HEK293 (cell line): Measurements from ENCODE around the gene C3.

Experiments
- CTCF ChIA-PET: fragments of 350-600 bp; formaldehyde crosslinking; extraction: SDS; loops from one replicate; lab custom pipeline; 2021; ENCODE audit warnings: antibody characterized with exemption; lab: Yijun Ruan, JAX
- POLR2A ChIA-PET: fragments of 300-600 bp; formaldehyde crosslinking; extraction: SDS; loops from one replicate; lab custom pipeline; 2020; ENCODE audit warnings: antibody characterized with exemption, inconsistent platforms; lab: Yijun Ruan, JAX
- H3K27ac ChIP-seq: fragments of 200-500 bp; sonication (Bioruptor generic); 2 replicates; pipeline ENCODE4 v1.5.1; 2014; ENCODE audit warnings: low read depth, low read length, control low read depth, inconsistent platforms; ENCODE audit errors: extremely low read depth
- H3K36me3 ChIP-seq, 2 experiments: fragments of 200-500 bp in 1 of 2; sonication (Bioruptor generic) in 1 of 2; 1 replicate in 1 of 2; 2 replicates in 1 of 2; pipeline ENCODE4 v1.5.1; 2014 to 2017; ENCODE audit warnings: inconsistent platforms in 2 of 2, low read length in 2 of 2; ENCODE audit not compliant: control insufficient read depth in 2 of 2, insufficient read depth in 1 of 2
- H3K4me1 ChIP-seq: fragments of 200-500 bp; sonication (Bioruptor generic); 2 replicates; pipeline ENCODE4 v1.5.1; 2014; ENCODE audit warnings: mild to moderate bottlenecking, low read length, inconsistent platforms; ENCODE audit not compliant: control insufficient read depth, insufficient read depth
- H3K4me3 ChIP-seq: 2 replicates; pipeline ENCODE4 v1.5.1; 2011; ENCODE audit warnings: low read depth, mild to moderate bottlenecking, control low read depth, low read length, moderate library complexity
- H3K9me3 ChIP-seq: fragments of 200-500 bp; sonication (Bioruptor generic); 2 replicates; pipeline ENCODE4 v1.5.1; 2014; ENCODE audit warnings: low read depth, low read length, inconsistent platforms; ENCODE audit not compliant: control insufficient read depth, insufficient read depth
- GLIS1 ChIP-seq: fragments of 450-650 bp; formaldehyde crosslinking; IDR thresholded peaks from 2 replicates; pipeline ENCODE4 v1.5.1; 2016; ENCODE audit warnings: missing biosample characterization, missing genetic modification characterization
- HOXC10 ChIP-seq: sonication (generic); formaldehyde crosslinking; IDR thresholded peaks from 2 replicates; pipeline ENCODE4 v1.8.1; 2023; ENCODE audit warnings: mild to moderate bottlenecking, missing genetic modification reagents
- MYNN ChIP-seq: fragments of 450-650 bp; formaldehyde crosslinking; IDR thresholded peaks from 2 replicates; pipeline ENCODE4 v1.5.1; 2016; ENCODE audit warnings: missing biosample characterization, missing genetic modification characterization, borderline replicate concordance
- REPIN1 ChIP-seq: fragments of 450-650 bp; formaldehyde crosslinking; IDR thresholded peaks from 2 replicates; pipeline ENCODE4 v1.5.1; 2017; ENCODE audit warnings: missing biosample characterization, missing genetic modification characterization, low read depth
- YY1 ChIP-seq: fragments of 450-650 bp; formaldehyde crosslinking; IDR thresholded peaks from 2 replicates; pipeline ENCODE4 v1.5.1; 2018; ENCODE audit warnings: missing biosample characterization, missing genetic modification characterization
- YY2 ChIP-seq: fragments of 450-650 bp; formaldehyde crosslinking; IDR thresholded peaks from 2 replicates; pipeline ENCODE4 v1.5.1; 2016; ENCODE audit warnings: missing biosample characterization, missing genetic modification characterization
- ZBTB21 ChIP-seq: fragments of 450-650 bp; formaldehyde crosslinking; IDR thresholded peaks from 2 replicates; pipeline ENCODE4 v1.5.1; 2017; ENCODE audit warnings: missing biosample characterization, missing genetic modification characterization
- ZBTB7A ChIP-seq: fragments of 450-650 bp; formaldehyde crosslinking; IDR thresholded peaks from 2 replicates; pipeline ENCODE4 v1.5.1; 2016; ENCODE audit warnings: low read depth, missing biosample characterization, missing genetic modification characterization
- ZFHX2 ChIP-seq: fragments of 450-650 bp; formaldehyde crosslinking; conservative IDR thresholded peaks from 2 replicates; pipeline ENCODE4 v1.5.1; 2016; ENCODE audit warnings: missing biosample characterization, missing genetic modification characterization
- ZFP69B ChIP-seq: fragments of 450-650 bp; formaldehyde crosslinking; IDR thresholded peaks from 2 replicates; pipeline ENCODE4 v1.5.1; 2016; ENCODE audit warnings: missing biosample characterization, missing genetic modification characterization
- ZNF132 ChIP-seq: fragments of 450-650 bp; formaldehyde crosslinking; IDR thresholded peaks from 2 replicates; pipeline ENCODE4 v1.5.1; 2017; ENCODE audit warnings: missing biosample characterization, missing genetic modification characterization, borderline replicate concordance
- ZNF311 ChIP-seq: fragments of 450-650 bp; formaldehyde crosslinking; IDR thresholded peaks from 2 replicates; pipeline ENCODE4 v1.5.1; 2017; ENCODE audit warnings: missing biosample characterization, missing genetic modification characterization, borderline replicate concordance
- ZNF621 ChIP-seq: fragments of 450-650 bp; formaldehyde crosslinking; IDR thresholded peaks from 2 replicates; pipeline ENCODE4 v1.5.1; 2017; ENCODE audit warnings: missing biosample characterization, missing genetic modification characterization
- ZNF701 ChIP-seq: fragments of 450-650 bp; formaldehyde crosslinking; IDR thresholded peaks from 2 replicates; pipeline ENCODE4 v1.5.1; 2016; ENCODE audit warnings: missing biosample characterization, missing genetic modification characterization
- TF ChIP-seq, protein P1 (sequence below): fragments of 450-650 bp; formaldehyde crosslinking; conservative IDR thresholded peaks from 2 replicates; pipeline ENCODE4 v1.5.1; 2016; ENCODE audit warnings: low read depth, missing biosample characterization, missing genetic modification characterization
- TF ChIP-seq, protein P2 (sequence below): fragments of 450-650 bp; formaldehyde crosslinking; IDR thresholded peaks from 2 replicates; pipeline ENCODE4 v1.5.1; 2016; ENCODE audit warnings: missing biosample characterization, missing genetic modification characterization
- TF ChIP-seq, protein P3 (sequence below): fragments of 450-650 bp; formaldehyde crosslinking; IDR thresholded peaks from 2 replicates; pipeline ENCODE4 v1.5.1; 2016; ENCODE audit warnings: missing biosample characterization, missing genetic modification characterization
- TF ChIP-seq, protein P4 (sequence below): IDR thresholded peaks from 2 replicates; pipeline ENCODE4 v1.6.1; 2011; ENCODE audit warnings: mild to moderate bottlenecking, low read depth, low read length, borderline replicate concordance

Gene C3

DNA sequence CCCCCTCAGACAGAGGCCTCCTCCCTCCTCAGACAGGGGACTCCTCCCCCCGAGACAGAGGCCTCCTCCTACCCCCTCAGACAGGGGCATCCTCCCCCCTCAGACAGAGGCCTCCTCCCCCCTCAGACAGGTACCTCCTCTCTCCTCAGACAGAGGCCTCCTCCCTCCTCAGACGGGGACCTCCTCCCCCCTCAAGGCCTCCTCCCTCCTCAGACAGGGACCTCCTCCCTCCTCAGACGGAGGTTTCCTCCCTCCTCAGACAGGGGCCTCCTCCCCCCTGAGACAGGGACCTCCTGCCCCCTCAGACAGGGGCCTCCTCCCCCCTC, 13.9 kb downstream of the C3 start (continued):
- TF ChIP-seq, protein P1, sequence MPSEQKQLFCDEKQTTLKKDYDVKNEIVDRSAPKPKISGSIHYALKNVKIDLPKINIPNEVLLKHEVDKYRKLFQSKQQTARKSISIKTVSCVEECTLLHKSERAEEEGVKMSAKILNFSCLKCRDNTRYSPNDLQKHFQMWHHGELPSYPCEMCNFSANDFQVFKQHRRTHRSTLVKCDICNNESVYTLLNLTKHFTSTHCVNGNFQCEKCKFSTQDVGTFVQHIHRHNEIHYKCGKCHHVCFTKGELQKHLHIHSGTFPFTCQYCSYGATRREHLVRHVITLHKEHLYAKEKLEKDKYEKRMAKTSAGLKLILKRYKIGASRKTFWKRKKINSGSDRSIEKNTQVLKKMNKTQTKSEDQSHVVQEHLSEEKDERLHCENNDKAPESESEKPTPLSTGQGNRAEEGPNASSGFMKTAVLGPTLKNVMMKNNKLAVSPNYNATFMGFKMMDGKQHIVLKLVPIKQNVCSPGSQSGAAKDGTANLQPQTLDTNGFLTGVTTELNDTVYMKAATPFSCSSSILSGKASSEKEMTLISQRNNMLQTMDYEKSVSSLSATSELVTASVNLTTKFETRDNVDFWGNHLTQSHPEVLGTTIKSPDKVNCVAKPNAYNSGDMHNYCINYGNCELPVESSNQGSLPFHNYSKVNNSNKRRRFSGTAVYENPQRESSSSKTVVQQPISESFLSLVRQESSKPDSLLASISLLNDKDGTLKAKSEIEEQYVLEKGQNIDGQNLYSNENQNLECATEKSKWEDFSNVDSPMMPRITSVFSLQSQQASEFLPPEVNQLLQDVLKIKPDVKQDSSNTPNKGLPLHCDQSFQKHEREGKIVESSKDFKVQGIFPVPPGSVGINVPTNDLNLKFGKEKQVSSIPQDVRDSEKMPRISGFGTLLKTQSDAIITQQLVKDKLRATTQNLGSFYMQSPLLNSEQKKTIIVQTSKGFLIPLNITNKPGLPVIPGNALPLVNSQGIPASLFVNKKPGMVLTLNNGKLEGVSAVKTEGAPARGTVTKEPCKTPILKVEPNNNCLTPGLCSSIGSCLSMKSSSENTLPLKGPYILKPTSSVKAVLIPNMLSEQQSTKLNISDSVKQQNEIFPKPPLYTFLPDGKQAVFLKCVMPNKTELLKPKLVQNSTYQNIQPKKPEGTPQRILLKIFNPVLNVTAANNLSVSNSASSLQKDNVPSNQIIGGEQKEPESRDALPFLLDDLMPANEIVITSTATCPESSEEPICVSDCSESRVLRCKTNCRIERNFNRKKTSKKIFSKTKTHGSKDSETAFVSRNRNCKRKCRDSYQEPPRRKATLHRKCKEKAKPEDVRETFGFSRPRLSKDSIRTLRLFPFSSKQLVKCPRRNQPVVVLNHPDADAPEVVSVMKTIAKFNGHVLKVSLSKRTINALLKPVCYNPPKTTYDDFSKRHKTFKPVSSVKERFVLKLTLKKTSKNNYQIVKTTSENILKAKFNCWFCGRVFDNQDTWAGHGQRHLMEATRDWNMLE (tag by site-specific recombination): no peak

DNA sequence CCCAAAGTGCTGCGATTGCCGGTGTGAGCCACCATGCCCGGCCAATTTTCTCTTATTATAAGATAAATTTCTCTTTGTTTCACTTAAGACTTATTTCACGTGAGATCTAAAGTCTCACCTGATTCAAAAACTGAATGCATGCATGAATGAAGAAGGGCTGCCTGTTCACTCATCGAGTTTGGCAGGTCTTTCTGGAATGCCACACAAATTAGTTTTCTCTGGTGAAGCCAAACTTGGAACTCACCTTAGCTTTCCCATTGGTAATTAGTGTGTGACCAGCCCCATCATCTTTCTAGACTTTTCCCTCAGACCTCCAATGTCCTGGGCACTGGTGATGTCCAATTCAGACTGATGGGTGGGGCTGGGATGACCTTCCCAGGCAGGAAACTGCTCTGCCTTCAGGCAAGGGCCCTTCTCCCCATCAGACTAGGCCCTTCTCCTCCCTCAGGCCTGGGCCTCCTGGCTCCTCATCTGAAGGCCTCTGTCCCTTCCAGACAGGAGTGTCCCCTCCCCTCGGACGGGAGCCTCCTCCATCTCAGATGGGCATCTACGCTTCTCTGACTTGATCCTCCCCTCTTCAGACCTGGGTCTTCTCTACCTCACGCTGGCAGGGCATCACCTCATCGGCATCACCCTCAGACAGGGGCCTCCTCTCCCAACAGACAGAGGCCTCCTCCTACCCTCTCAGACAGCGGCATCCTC, 14.4 kb downstream of the C3 start:
- H3K36me3 ChIP-seq: no peaks in the 10 kb centered on the region
- no peaks in the 10 kb centered on the region for H3K9me3 ChIP-seq
- H3K4me1 ChIP-seq: no peaks in the 10 kb centered on the region
- ChIA-PET CTCF (no interaction called here), POLR2A (no interaction called here)
- H3K27ac ChIP-seq: no peak overlapping the region
- TF ChIP-seq REPIN1 (no peak), MYNN (tag by site-specific recombination) (no peak), ZFP69B (no peak), ZNF701 (tag by site-specific recombination) (no peak), ZFHX2 (tag by site-specific recombination) (no peak), ZNF132 (tag by site-specific recombination) (no peak)
- no peak overlapping the region for H3K4me3 ChIP-seq

DNA sequence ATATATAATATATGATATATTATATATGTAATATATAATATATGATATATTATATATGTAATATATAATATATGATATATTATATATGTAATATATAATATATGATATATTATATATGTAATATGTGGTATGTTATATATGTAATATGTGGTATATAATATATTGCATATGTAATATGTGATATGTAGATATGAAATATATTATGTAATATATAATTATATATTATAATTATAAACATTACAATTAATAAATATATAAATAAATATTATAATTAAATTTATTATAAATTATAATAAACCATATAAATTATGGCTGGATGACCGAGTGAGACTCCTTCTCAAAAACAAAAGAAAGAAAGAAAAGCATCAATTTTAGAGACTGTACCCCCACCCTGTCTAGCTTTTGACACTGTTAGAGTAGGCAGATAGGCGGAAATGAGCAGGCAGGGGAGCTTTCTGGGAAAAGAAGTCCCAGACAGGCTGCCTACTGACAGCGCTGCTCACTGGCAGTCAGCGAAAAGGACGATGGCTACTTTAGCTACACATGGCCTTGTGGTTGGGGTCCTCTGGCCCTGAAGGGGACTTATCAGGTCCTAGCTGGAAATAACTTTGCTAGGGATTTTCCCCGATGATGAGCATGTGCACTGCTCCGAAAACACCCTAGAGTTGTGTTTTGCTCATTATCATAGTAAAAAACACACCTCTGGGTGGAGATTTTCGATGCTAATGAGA, 19.7 kb downstream of the C3 start:
- Histone ChIP-seq H3K36me3 (no peaks in the 10 kb centered on the region), H3K9me3 (no peaks in the 10 kb centered on the region), H3K27ac (no peak overlapping the region), H3K4me3 (no peak overlapping the region), H3K4me1 (no peaks in the 10 kb centered on the region)
- TF ChIP-seq YY2 (tag by site-specific recombination): no peak
- ChIA-PET POLR2A (no interaction called here), CTCF (no interaction called here)

DNA sequence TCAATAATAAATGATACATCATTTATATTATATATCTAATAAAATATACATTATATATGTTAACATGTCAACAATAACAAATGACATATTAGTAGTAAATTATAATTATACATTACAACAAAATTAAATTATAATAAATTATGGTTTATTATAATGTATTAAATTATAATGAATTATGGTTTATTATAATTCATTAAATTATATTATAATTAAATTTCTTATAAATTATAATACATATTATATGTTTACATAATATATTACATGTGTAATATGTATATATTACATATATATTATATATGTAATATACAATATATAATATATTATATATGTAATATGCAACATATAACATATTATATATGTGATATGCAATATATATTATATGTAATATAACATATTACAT, 20.5 kb downstream of the C3 start:
- ChIA-PET POLR2A (no interaction called here), CTCF (no interaction called here)
- H3K9me3 ChIP-seq: no peaks in the 10 kb centered on the region
- no peaks in the 10 kb centered on the region for H3K36me3 ChIP-seq
- no peaks in the 10 kb centered on the region for H3K4me1 ChIP-seq
- no peak overlapping the region for H3K27ac ChIP-seq
- H3K4me3 ChIP-seq: no peak overlapping the region
- TF ChIP-seq ZNF621: no peak
- TF ChIP-seq GLIS1: no peak
- no peak for TF ChIP-seq YY1 (tag by site-specific recombination)
- TF ChIP-seq YY2 (tag by site-specific recombination): no peak
- TF ChIP-seq, protein P2, sequence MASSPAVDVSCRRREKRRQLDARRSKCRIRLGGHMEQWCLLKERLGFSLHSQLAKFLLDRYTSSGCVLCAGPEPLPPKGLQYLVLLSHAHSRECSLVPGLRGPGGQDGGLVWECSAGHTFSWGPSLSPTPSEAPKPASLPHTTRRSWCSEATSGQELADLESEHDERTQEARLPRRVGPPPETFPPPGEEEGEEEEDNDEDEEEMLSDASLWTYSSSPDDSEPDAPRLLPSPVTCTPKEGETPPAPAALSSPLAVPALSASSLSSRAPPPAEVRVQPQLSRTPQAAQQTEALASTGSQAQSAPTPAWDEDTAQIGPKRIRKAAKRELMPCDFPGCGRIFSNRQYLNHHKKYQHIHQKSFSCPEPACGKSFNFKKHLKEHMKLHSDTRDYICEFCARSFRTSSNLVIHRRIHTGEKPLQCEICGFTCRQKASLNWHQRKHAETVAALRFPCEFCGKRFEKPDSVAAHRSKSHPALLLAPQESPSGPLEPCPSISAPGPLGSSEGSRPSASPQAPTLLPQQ: no peak
- TF ChIP-seq, protein P3, sequence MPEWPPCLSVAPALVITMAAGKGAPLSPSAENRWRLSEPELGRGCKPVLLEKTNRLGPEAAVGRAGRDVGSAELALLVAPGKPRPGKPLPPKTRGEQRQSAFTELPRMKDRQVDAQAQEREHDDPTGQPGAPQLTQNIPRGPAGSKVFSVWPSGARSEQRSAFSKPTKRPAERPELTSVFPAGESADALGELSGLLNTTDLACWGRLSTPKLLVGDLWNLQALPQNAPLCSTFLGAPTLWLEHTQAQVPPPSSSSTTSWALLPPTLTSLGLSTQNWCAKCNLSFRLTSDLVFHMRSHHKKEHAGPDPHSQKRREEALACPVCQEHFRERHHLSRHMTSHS (tag by site-specific recombination): no peak
- no peak for TF ChIP-seq ZNF311 (tag by site-specific recombination)
- TF ChIP-seq HOXC10 (CRISPR knock-in tag): no peak
- TF ChIP-seq, protein P4, sequence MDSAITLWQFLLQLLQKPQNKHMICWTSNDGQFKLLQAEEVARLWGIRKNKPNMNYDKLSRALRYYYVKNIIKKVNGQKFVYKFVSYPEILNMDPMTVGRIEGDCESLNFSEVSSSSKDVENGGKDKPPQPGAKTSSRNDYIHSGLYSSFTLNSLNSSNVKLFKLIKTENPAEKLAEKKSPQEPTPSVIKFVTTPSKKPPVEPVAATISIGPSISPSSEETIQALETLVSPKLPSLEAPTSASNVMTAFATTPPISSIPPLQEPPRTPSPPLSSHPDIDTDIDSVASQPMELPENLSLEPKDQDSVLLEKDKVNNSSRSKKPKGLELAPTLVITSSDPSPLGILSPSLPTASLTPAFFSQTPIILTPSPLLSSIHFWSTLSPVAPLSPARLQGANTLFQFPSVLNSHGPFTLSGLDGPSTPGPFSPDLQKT: no peak
- TF ChIP-seq ZBTB21 (tag by site-specific recombination): no peak
- no peak for TF ChIP-seq ZBTB7A (tag by site-specific recombination)
